NB4 (cell line): Measurements from ENCODE around the gene FCER2.

ENCODE experiments used
- CTCF ChIP-seq: IDR thresholded peaks from one replicate; pipeline ENCODE4 v1.5.1; 2012; ENCODE audit warnings: low read depth, low read length
- MAX ChIP-seq: IDR thresholded peaks from 2 replicates; pipeline ENCODE4 v1.6.1; 2011; ENCODE audit warnings: low read depth, low read length
- POLR2A ChIP-seq: IDR thresholded peaks from 2 replicates; pipeline ENCODE4 v1.6.1; 2011; ENCODE audit warnings: mild to moderate bottlenecking; ENCODE audit not compliant: insufficient read length; ENCODE audit errors: extremely low read depth

GRCh38 chr19:7701654-7702457, at the start of gene FCER2:
- TF ChIP-seq CTCF (no peak), POLR2A (no peak), MAX (no peak)
